GM18868 (cell line): ENCODE measurements around the gene SOHLH1.

Source experiments
- ATAC-seq: cut with Tn5 transposase; IDR thresholded peaks from one replicate; pipeline ENCODE4 v1.9.1; 2021; ENCODE audit warnings: mild to moderate bottlenecking, moderate library complexity; ENCODE audit not compliant: unreplicated experiment

Gene SOHLH1, protein sequence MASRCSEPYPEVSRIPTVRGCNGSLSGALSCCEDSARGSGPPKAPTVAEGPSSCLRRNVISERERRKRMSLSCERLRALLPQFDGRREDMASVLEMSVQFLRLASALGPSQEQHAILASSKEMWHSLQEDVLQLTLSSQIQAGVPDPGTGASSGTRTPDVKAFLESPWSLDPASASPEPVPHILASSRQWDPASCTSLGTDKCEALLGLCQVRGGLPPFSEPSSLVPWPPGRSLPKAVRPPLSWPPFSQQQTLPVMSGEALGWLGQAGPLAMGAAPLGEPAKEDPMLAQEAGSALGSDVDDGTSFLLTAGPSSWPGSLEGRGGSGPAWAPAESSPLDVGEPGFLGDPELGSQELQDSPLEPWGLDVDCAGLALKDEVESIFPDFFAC

DNA sequence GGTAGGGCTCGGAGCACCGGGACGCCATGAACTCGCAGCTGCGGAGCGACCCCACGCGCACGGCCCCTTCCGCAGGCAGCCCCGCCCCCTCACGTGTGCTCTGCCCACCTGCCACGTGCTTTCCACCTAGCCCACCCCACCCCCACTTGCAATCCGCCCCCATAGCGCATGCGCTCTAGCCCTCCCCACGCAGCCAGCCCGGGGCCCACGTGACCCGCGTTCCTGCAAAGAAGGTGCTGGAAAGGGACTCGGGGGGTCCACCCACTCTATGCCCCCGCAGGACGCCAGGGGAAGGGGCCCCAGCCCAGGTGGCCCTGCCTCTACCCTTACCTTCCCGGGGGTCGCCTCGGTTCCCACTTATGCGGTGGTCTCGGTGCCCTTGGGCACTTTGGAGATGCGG lies at the start of gene SOHLH1:
TSS of gene SOHLH1 (minus strand) at position 42 of the 400 bp plus-strand sequence. CDS start at position 28, 14 bp downstream.
- ATAC-seq: no peak

DNA sequence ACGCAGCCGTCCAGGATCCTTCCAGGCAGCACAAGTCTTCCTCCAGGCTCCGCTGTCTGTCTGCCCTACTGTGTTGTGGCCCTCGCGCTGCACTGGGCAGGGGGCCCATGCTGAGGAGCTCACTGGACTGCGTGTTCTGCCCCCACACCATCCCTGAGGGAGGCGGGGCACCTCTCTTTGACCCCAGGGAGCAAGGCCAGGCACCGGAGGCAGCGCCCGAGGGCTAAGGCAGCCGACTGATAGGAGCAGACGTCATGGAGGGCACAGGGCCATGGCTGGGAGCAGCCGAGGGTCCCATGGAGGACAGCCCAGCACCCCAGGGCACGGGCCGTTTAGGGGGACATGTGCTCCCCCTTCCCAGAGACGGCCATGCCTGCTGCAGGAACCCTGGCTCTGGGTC lies 49.4 kb upstream of the SOHLH1 start:
- ATAC-seq: no peak

DNA sequence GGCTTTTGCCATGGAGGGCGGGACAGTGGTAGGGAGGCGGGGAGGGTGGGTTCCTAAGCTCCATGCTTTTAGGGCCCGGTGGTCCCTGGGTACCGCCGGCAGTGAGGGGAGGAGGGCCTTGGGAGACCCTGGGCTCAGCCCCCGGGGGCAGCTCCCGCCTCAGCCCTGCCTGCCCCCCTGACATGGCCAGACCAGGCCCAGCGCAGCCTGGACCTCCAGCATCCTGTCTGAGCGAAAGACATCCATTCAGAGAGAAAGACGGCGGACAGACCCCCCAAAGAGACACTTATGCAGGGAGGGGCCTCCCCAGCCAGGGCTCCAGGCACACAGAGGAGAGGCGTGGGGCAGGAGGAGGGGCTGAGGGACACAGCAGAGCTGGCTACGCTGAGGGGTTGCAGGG lies 48.0 kb upstream of the SOHLH1 start:
- ATAC-seq: no peak

DNA sequence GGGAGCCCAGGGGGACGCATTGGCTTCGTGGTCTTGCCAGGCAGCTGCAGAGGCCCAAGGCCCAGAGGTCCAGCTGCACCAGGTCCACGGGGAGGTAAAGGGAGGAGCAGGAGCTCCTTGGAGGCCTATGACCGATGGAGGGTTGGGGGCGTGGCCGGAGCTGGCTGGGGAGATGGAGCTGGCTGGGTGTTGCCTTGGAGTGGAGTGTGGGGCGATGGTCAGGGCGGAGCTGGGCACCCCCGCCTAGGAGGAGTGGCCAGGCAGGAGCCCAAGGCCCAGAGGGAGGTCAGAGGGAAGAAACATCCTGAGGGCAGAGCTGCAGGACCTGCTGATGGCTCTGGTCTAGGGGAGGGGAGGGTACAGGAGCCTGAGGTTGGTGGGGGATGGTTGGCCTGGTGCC lies 47.3 kb upstream of the SOHLH1 start:
- ATAC-seq: no peak

DNA sequence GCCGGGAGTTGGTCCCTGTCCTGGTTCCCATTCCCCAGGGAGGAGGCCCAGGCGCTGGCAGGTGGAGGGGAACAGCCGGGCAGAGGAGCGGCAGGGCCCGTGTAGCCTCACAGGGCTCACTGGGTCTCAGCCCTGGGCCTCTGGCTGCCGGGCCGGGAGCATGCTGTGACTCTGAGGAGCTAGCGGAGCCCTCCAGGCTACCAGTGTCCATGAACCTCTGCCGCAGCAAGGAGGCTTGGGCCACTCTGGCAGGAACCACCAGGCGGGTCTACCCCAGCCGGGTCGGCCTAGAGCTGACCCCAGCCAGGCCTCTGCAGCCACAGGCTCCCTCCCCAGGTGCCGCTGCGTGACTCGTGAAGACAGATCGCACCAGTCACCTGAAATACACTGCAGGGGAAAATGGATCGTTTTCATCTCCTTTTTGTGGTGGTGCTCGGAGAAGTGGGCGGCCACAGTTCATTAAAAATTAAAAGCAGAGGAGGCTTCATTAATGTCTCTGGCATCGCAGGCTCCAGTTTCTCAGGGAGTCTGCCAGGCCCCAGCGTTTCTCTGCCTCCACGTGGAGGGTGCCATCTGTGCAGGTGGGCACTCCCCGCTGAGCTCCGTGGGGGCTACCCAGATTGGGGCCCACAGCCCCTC lies 46.5 kb upstream of the SOHLH1 start:
- no peak for ATAC-seq

DNA sequence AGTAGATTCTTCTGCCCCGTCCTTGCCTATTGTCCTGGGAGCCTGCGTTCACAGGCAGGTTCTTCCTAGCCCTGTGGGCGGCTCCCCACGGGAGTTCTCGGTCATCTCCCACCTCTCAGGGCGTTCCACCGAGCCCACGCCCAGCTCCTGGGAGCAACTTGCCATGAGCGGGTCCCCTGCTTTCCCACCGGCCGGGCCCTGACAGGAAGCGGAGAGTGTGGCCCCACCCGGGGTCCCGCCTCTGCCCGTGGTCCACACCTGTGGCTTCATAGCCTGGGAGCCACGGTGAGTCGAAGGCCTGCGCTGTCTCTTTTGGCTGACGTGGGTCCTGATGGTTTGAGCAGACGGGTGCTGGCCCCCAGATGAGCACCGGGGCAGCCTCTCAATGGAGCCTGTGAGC lies 45.9 kb upstream of the SOHLH1 start:
- ATAC-seq: no peak

DNA sequence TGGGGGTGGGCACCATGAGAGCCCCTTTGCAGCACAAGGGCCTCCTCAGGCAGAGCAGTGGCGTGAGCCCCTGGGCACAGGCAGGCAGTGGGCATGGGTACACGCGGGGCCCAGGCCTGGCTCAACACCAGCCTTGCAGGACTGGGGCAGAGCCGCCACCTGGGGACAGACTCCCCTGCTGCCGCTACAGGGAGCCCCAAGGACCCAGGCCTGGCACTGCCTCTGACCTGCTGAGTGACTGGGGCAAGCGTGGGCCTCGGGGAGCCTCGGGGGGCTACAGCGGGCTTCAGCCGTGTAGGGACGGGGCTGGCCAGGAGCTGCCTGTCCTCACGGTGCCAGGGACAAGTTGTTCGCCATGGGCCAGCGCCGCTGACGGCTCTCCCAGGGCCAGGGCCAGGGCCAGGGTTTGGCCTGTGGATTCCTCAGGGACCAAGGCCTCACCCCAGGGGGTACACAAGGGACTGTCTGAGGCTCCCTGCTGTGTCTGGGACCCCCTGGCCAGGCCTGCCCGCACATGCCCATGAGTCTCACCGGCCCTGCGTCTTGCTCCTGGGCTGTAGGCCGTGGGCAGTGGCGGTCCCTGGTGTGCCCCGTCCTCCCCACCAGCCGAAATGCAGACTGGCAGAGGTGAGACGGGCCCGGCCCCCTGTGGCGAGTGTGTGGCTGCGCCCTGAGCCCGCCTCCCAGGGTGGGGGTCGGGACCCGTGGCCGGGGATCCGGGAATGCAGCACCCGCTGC lies 45.2 kb upstream of the SOHLH1 start:
- no peak for ATAC-seq

DNA sequence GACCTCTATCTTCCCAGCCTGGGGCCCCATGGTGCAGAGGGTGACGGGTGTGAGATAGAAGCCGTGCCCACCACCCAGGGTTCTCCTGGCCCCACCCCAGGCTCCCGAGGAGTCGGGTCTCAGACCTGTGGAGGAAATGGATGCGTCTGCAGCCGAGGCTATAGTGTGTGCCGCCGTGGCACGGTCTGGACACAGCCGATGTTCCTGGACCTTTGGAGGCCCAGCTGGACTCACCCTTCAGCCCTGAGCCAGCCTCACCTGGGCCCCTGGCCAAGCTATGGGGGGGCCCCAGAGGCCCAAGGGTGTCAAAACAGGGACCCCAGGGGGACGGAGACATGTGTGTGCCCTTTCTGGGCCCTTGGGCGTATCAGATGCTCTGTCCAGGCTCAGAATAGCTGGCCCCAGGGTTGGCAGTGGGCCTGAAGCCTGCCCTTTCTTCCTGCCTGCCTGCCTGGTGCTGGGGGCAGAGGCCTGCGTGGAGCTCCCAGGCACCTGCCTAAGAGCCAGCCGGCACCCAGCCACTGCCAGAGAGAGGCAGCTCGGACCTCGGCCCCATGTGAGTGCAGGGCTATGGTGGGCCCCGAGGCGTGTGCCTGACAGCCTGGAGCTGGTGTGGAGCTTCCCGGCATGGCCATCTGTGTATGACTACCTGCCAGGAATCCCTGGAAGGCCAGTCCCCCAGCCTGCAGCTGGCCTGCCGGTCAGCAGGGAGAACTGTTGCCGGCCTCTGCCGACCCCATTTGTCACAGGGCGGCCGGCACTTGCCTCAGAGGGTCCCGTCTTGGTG lies 44.5 kb upstream of the SOHLH1 start:
- ATAC-seq: no peak

DNA sequence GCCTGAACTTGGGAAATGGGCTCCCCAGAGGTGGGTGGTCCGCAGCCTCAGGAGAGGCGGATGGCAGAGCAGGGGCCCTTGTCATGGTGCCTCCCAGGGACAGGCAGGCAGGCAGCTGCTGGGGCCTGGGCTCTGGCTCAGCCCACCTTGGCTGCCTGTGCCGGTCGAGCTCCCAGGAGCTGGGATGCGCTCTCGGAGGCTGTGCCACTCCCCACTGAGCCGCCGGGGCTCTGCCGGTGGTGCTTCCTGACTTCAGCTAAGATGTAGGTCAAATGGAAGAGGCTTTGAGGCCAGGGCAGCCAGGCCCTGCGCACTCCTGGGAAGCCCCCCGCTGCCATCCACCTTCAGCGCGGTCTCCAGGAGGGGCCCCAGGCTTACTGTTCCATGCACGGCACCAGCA lies 43.7 kb upstream of the SOHLH1 start:
- no peak for ATAC-seq

DNA sequence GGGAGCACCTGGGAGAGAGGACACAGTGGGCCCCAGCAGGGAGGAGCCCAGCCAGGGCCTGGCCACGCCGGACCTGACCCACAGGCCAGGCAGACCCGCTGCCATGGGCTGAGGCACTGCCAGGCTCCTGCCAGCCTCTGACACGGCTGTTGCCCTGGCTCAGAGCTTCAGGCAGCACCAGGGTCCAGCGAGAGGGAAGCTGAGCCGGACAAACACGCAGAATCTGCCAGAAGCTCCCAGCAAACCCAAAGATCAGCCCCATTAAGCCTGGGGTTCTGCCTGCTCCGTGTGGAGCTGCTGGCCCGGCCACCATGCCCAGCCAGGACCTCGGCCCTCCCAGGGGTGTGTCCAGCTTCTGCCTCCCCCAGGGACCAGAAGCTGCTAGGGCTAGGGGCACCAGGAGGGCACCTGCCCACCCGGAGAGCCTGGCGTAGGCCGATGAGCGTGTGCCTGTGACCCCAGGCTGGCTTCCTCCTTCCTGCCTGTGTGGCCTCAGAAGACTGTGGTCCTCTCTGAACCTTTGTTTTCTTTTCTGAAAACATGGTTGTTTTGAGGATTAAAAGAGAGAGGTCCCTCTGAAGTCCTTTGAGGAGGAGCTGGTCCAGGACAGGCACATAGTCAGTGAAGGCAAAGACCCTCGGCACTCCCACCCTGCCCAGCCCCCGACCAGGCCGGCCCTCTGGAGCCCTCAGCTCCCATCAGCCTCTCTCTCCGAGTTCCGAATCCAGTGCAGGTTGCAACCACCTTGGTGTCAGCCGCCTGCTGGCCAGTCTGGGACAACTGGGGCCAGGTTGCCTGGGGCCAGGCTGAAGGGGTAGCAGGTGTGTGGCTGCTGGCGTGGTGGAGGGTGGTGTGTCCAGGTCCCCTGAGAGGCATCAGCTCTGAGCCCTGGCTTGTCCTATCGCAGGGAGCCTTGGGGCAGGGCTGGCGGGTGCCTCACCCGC lies 42.3 kb upstream of the SOHLH1 start:
- ATAC-seq: no peak

DNA sequence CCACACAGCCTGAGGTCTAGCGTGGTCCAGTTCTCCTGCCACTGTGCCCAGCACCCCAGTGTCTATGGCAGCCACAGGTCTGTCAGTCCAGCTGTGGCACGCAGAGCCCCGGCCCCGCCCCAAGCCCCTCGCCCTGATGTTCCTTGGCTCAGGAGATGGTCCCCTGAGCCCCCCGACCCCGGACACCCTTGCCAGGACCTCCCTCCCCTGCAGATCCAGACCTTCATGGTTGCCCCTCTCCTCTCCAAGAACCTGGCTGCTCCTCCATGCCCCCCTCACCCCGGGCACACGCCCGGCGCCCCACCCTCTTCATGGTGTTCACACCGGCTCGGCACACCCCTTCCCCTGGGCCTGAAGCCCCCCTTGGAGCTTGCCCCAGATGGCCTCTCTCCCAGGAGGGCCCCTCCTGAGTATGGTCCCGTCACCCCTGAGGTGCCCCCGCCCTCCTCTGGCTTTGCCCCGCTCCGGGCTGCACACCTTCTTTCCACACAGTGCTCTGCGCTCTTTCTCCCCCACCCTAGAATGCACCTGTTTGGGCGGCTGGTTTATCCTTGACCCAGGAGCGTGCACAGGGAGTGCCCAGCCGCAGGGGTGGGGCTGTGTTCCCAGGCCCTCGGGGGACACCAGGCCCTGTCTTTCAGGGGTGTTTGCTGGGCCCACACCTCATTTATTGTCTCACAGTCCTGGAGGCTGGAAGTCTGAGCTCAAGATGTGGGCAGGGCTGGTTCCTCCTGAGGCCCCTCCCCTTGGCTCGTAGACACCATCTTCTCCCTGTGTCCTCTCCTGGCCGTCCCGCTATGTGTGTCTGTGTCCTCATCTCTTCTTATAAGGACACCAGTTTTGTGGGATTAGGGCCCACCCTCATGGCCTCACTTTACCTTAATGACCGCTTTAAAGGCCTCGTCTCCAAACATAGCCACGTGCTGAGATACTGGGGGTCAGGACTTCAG lies 40.3 kb upstream of the SOHLH1 start:
- no peak for ATAC-seq

DNA sequence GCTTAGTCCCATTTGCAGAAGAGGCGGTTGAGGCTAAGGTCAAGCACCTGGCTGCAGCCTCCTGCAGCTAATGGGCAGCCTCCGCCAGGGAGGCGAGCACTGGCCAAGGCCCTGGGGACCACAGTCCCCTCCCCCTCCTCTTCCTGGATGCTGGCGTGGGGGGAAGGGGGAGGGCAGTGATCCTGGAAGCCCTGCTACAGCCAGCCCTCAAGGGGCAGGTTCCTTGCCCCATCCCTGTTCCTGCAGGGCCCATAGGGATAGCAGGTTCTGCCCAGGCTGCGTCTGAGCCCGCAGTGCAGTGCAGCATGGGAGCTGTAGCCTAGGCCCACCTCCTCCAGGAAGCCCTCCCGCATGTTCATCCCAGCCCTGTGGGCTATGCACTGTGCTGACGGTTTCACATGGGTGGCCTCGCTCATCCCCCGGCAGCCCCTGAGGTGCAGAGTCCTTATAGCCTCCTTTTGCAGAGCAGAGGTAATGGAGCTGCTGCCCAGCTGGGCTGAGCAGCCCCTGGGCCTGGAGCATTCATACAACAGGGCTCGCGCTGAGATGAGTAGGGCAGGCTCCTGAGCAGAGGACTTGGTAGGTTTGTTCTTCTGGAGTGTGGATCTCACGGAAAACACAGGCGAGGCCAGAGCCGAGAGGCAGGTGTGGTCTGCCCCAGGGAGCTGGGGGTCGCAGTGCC lies 38.7 kb upstream of the SOHLH1 start:
- ATAC-seq: no peak

DNA sequence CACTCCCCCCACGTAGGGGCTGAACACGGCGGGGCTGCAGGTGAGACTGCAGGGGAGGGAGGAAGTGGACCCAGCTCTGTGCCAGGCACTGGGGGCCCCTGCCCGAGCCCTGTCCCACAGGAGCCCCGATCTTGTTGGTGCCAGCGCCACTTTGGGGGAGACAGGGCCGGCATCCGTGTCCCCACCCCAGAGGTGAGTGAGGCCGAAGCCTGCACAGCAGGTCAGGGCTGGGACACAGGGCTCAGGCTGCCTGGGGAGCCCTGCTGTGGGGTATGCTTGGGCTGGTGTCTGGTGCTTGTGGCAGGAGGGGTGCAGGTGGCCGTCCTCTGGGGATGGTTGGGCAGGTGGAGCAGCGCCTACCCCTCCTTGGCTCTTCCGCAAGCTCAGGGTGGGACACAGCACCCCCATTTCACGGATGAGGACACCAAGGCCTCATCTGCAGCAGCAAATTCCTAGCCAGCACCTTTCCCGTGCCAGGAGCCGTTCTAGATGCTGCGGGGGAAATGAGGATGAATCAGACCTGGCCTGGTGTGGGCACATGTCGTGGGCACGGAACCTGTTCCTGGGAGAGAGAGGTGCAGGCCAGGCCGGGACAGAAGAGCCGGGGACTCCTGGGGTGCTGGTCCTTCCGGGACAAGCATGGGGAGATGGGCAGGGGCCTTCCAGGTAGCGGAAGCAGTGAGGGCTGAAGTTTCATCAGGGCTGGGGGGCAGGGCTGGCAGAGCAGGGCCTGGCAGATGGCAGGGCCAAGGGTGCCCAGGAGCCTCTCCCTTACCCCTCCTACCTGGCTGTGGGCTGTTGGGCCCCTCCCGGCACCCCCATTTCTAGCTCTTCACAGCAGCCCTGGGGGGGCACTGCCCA lies 37.9 kb upstream of the SOHLH1 start:
- ATAC-seq: no peak

DNA sequence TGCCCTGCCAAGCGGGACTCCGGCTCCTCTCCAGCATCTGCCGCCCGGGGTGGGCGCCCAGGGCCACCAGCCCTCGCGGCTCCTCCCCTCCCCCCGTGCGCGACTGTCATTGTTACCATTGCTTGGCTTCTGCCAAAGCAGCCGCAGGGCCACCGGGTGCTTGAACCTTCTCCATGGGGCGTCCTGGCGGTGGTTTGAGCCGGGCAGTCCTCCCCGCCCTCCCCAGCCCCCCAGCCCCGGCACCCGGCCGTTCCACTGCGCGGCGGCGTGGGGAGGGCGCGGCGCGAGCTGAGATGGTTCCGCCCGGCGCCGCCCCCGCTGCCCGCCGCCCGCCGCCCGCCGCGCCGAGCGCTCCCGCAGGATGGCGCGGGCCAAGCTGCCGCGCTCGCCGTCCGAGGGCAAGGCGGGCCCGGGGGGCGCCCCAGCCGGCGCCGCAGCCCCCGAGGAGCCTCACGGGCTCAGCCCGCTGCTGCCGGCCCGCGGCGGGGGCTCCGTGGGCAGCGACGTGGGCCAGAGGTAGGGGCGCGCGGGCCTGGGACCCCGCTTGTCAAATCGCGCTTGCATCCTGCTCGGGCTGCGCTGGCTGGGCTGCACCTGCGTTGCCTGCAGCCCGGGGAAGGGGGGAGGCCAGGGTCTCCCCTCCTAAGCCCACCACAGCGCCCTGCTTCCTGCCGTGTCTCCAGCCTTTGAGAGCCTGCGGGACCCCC lies 37.1 kb upstream of the SOHLH1 start:
- no peak for ATAC-seq

DNA sequence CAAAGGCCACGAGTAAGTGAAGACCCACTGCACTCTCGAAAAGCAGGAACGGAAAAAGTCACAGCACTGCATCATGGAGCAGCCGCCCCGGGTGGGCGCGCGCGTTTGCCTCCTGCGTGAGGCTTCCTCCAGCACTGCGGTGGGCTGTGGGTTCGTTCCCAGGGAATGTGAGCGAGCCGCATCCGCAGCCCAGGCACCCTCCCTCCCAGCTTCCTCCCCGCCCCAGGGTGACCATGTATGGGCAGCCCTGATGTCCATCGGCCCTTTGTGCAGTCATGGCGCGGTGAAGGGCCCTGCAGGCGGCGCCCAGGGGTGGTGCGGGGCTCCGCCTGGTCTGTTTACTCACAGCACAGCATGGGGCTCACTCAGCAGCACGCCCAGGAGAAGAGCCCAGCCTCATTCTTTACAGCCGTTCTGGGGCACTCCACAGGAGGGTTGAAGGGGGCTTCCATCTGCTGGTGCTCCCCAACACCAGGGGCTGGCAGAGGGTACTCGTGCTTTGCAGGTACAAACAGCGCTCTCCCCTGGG lies 35.4 kb upstream of the SOHLH1 start:
- ATAC-seq: no peak

DNA sequence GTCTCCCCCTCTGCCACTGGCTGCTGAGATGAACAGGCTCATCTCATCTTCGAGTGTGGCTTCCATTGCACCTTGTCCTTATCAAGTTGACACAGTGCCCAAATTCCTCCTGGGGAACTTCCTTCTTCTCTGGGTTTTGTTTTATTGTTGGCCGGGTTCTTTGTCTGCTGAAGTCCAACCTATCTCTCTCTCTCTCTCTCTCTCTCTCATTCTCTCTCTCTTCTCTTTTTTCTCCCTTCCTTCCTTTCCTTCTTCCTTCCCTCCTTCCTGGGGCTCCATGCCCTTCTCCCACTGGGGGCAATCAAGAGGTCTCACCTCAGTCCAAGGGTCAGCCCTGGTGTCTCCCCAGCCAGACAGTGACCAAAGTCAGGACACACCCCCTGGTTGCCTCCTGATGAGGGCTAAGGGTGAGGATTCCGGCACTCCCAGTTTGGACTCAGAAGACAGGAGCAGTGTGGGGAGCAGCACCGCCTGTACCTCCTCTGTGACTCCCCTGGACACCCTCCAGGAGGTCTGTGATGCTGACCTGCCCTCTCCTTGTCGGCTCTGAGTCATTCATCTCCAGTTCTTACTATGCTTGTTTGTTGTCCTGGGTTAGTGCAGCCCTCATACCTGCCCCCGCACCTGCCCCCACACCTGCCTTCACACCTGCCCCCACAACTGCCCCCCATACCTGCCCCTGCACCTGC lies 33.4 kb upstream of the SOHLH1 start:
- no peak for ATAC-seq
